Mucosa of gallbladder (tissue), 1 donor: ENCODE results near the gene PGBD2. TPM values are rescaled to one million over a fixed set of nuclear protein-coding genes. Genes with fewer than 3 reads are reported as not detected.
A peak's percentile ranks its signal among the peaks of the same experiment; 100 is the strongest.
"Not testable (repeated sequence)": the region's sequence is repeated elsewhere in the genome, so short reads cannot be mapped to it uniquely, and the experiment has no call there.

Experiments
- DNase-seq: peaks from one replicate; pipeline ENCODE4 v3.0.0-alpha.2; 2020; ENCODE audit warnings: low spot score
- total RNA-seq: library from RNA; stranded (reverse); gene quantifications from one replicate; pipeline ENCODE4 v1.2.1, GENCODE V29; 2021
- donor health status: DM: no; HTN: no; CAD: no.

Gene PGBD2
- total RNA-seq, 1 donor from 2014 or later, result 16.9 TPM

- DNase-seq, result no peak
Measured at GRCh38 chr1:248890549-248891498, 15.2 kb upstream of the PGBD2 start.

- DNase-seq, result no peak
Measured at GRCh38 chr1:248891758-248892157, 14.3 kb upstream of the PGBD2 start.

- no peak for DNase-seq
Measured at GRCh38 chr1:248892590-248892989, 13.4 kb upstream of the PGBD2 start.

- no peak for DNase-seq
Measured at GRCh38 chr1:248894837-248895236, 11.2 kb upstream of the PGBD2 start.

GRCh38 chr1:248897412-248898337 is 8.4 kb upstream of the PGBD2 start:
- DNase-seq, result no peak

GRCh38 chr1:248900637-248901036 is 5.4 kb upstream of the PGBD2 start:
- DNase-seq, result no peak

- DNase-seq, result no peak
Measured at GRCh38 chr1:248901578-248901977, 4.5 kb upstream of the PGBD2 start.

- DNase-seq, result no peak
Measured at GRCh38 chr1:248904437-248905216, 1.4 kb upstream of the PGBD2 start.

- no peak for DNase-seq
Measured at GRCh38 chr1:248905662-248906008, 400 bp upstream of the PGBD2 start.

- DNase-seq, result peak; percentile 34
Measured at GRCh38 chr1:248906753-248907661, 972 bp downstream of the PGBD2 start.

GRCh38 chr1:248910761-248911160 is 4.7 kb downstream of the PGBD2 start:
- no peak for DNase-seq

GRCh38 chr1:248913933-248914332 is 7.9 kb downstream of the PGBD2 start:
- DNase-seq, result no peak

- no peak for DNase-seq
Measured at GRCh38 chr1:248914796-248915381, 8.9 kb downstream of the PGBD2 start.

GRCh38 chr1:248918131-248918530 is 12.1 kb downstream of the PGBD2 start:
- no peak for DNase-seq

GRCh38 chr1:248923352-248924338 is 17.6 kb downstream of the PGBD2 start:
- DNase-seq, result no peak

GRCh38 chr1:248924696-248925532 is 18.9 kb downstream of the PGBD2 start:
- DNase-seq, result peak; percentile 28

- not testable (repeated sequence) for DNase-seq
Measured at GRCh38 chr1:248925859-248926258, 19.8 kb downstream of the PGBD2 start.
